ENCODE measurements around the gene EYA2.

EYA2 gene

GRCh38 chr20:47221036-47221625 is 326.5 kb downstream of the EYA2 start:
- H3K36me3 ChIP-seq: peaks cover 98% of the 10 kb centered on the region
- H3K4me2 ChIP-seq: peak overlapping the region; percentile 72
- peak overlapping the region; percentile 37; the same call in 1 of the 2 replicates for H3K9ac ChIP-seq

GRCh38 chr20:47222468-47223119 is 328.0 kb downstream of the EYA2 start:
- no peak for TF ChIP-seq Cebpa-rat (IDR thresholded peaks at IDR 0.05)
- H3K4me2 ChIP-seq: peak overlapping the region; percentile 72
- H3K4me3 ChIP-seq: no peak overlapping the region
- H4K20me1 ChIP-seq: peaks cover 85% of the 10 kb centered on the region
- H3K36me3 ChIP-seq: peaks cover 98% of the 10 kb centered on the region
- H3K9ac ChIP-seq: no peak overlapping the region
- H3K9me3 ChIP-seq: no peaks in the 10 kb centered on the region
- peak overlapping the region; percentile 56; the same call in 1 of the 2 replicates for H3K27ac ChIP-seq
- H3K27me3 ChIP-seq: no peaks in the 10 kb centered on the region
- peaks cover 86% of the 10 kb centered on the region for H3K4me1 ChIP-seq

More at GRCh38 chr20:47221036-47221625, 326.5 kb downstream of the EYA2 start:
- Histone ChIP-seq H3K9me3 (no peaks in the 10 kb centered on the region), H4K20me1 (peaks cover 84% of the 10 kb centered on the region), H3K4me1 (peaks cover 89% of the 10 kb centered on the region), H3K27ac (peak overlapping the region; percentile 56), H3K27me3 (no peaks in the 10 kb centered on the region), H3K4me3 (no peak overlapping the region)
- no peak for TF ChIP-seq Cebpa-rat (IDR thresholded peaks at IDR 0.05)

GRCh38 chr20:47223896-47224295 is 329.3 kb downstream of the EYA2 start:
- no peak overlapping the region for H3K4me2 ChIP-seq
- no peak overlapping the region for H3K9ac ChIP-seq
- no peak overlapping the region for H3K4me3 ChIP-seq
- peaks cover 98% of the 10 kb centered on the region for H3K36me3 ChIP-seq
- peaks cover 82% of the 10 kb centered on the region for H4K20me1 ChIP-seq
- no peaks in the 10 kb centered on the region for H3K9me3 ChIP-seq
- H3K27ac ChIP-seq: no peak overlapping the region
- TF ChIP-seq Cebpa-rat (IDR thresholded peaks at IDR 0.05): no peak
- H3K27me3 ChIP-seq: no peaks in the 10 kb centered on the region
- peaks cover 73% of the 10 kb centered on the region for H3K4me1 ChIP-seq

GRCh38 chr20:47224300-47224791 is 329.7 kb downstream of the EYA2 start:
- no peak for TF ChIP-seq Cebpa-rat (IDR thresholded peaks at IDR 0.05)
- H3K9ac ChIP-seq: no peak overlapping the region
- H3K27me3 ChIP-seq: no peaks in the 10 kb centered on the region
- H4K20me1 ChIP-seq: peaks cover 86% of the 10 kb centered on the region
- 0 out of 2 replicates have a peak overlapping the region, but pooled peaks have one; percentile 16 for H3K27ac ChIP-seq
- no peak overlapping the region for H3K4me2 ChIP-seq
- no peaks in the 10 kb centered on the region for H3K9me3 ChIP-seq
- peaks cover 98% of the 10 kb centered on the region for H3K36me3 ChIP-seq
- peaks cover 68% of the 10 kb centered on the region for H3K4me1 ChIP-seq
- no peak overlapping the region for H3K4me3 ChIP-seq

- H4K20me1 ChIP-seq: peaks cover 86% of the 10 kb centered on the region
- H3K4me2 ChIP-seq: no peak overlapping the region
- H3K27ac ChIP-seq: no peak overlapping the region
- no peak overlapping the region for H3K4me3 ChIP-seq
- H3K36me3 ChIP-seq: peaks cover 98% of the 10 kb centered on the region
- H3K4me1 ChIP-seq: peaks cover 64% of the 10 kb centered on the region
- no peaks in the 10 kb centered on the region for H3K27me3 ChIP-seq
- TF ChIP-seq Cebpa-rat (IDR thresholded peaks at IDR 0.05): no peak
- H3K9ac ChIP-seq: no peak overlapping the region
- no peaks in the 10 kb centered on the region for H3K9me3 ChIP-seq
These were observed 330.2 kb downstream of the EYA2 start for GRCh38 chr20:47224857-47225256.

- no peaks in the 10 kb centered on the region for H3K27me3 ChIP-seq
- H3K4me2 ChIP-seq: peak overlapping the region; percentile 4; the same call in 1 of the 2 replicates
- no peak overlapping the region for H3K27ac ChIP-seq
- no peak overlapping the region for H3K9ac ChIP-seq
- no peaks in the 10 kb centered on the region for H3K9me3 ChIP-seq
- peaks cover 60% of the 10 kb centered on the region for H3K4me1 ChIP-seq
- no peak for TF ChIP-seq Cebpa-rat (IDR thresholded peaks at IDR 0.05)
- no peak overlapping the region for H3K4me3 ChIP-seq
- H3K36me3 ChIP-seq: peaks cover 98% of the 10 kb centered on the region
- H4K20me1 ChIP-seq: peaks cover 87% of the 10 kb centered on the region
These were observed 330.8 kb downstream of the EYA2 start for GRCh38 chr20:47225458-47225857.

- no peaks in the 10 kb centered on the region for H3K9me3 ChIP-seq
- H3K4me3 ChIP-seq: no peak overlapping the region
- H3K27me3 ChIP-seq: no peaks in the 10 kb centered on the region
- peaks cover 52% of the 10 kb centered on the region for H3K4me1 ChIP-seq
- no peak overlapping the region for H3K4me2 ChIP-seq
- peaks cover 98% of the 10 kb centered on the region for H3K36me3 ChIP-seq
- no peak overlapping the region for H3K9ac ChIP-seq
- peaks cover 87% of the 10 kb centered on the region for H4K20me1 ChIP-seq
- 0 out of 2 replicates have a peak overlapping the region, but pooled peaks have one; percentile 19 for H3K27ac ChIP-seq
- TF ChIP-seq Cebpa-rat (IDR thresholded peaks at IDR 0.05): no peak
These were observed 332.5 kb downstream of the EYA2 start for GRCh38 chr20:47227119-47227518.

- peaks cover 48% of the 10 kb centered on the region for H3K4me1 ChIP-seq
- no peak overlapping the region for H3K4me2 ChIP-seq
- H3K36me3 ChIP-seq: peaks cover 98% of the 10 kb centered on the region
These were observed 332.9 kb downstream of the EYA2 start for GRCh38 chr20:47227576-47227975.

GRCh38 chr20:47228654-47229053 is 334.0 kb downstream of the EYA2 start:
- Histone ChIP-seq H3K27ac (no peak overlapping the region), H3K9ac (no peak overlapping the region)

More at GRCh38 chr20:47227576-47227975, 332.9 kb downstream of the EYA2 start:
- Histone ChIP-seq H4K20me1 (peaks cover 87% of the 10 kb centered on the region), H3K9me3 (no peaks in the 10 kb centered on the region), H3K27ac (no peak overlapping the region), H3K27me3 (no peaks in the 10 kb centered on the region), H3K9ac (no peak overlapping the region), H3K4me3 (no peak overlapping the region)
- TF ChIP-seq Cebpa-rat (IDR thresholded peaks at IDR 0.05): no peak

GRCh38 chr20:47230811-47231256 is 336.2 kb downstream of the EYA2 start:
- Histone ChIP-seq H3K4me1 (peaks cover 53% of the 10 kb centered on the region), H4K20me1 (peaks cover 98% of the 10 kb centered on the region), H3K9me3 (no peaks in the 10 kb centered on the region), H3K27ac (no peak overlapping the region; the same call in 1 of the 2 replicates), H3K36me3 (peaks cover 100% of the 10 kb centered on the region), H3K4me3 (no peak overlapping the region), H3K9ac (no peak overlapping the region), H3K4me2 (no peak overlapping the region), H3K27me3 (no peaks in the 10 kb centered on the region)
- TF ChIP-seq Cebpa-rat (IDR thresholded peaks at IDR 0.05): no peak

More at GRCh38 chr20:47228654-47229053, 334.0 kb downstream of the EYA2 start:
- H3K27me3 ChIP-seq: no peaks in the 10 kb centered on the region
- peaks cover 90% of the 10 kb centered on the region for H4K20me1 ChIP-seq
- H3K36me3 ChIP-seq: peaks cover 98% of the 10 kb centered on the region
- TF ChIP-seq Cebpa-rat (IDR thresholded peaks at IDR 0.05): no peak
- H3K4me3 ChIP-seq: no peak overlapping the region
- peaks cover 48% of the 10 kb centered on the region for H3K4me1 ChIP-seq
- no peak overlapping the region for H3K4me2 ChIP-seq
- H3K9me3 ChIP-seq: no peaks in the 10 kb centered on the region
